ENCODE results near the gene FARP2. TPM values are rescaled to one million over a fixed set of nuclear protein-coding genes. Genes with fewer than 3 reads are reported as not detected.

The FARP2 gene
- total and polyA plus RNA-seq, 11 donors = 7.9 to 31.8 (median 20.1) TPM

- TF ChIP-seq POLR2A (IDR thresholded peaks at IDR 0.05) (no peak), CTCF (IDR thresholded peaks at IDR 0.05) (no peak)
- Histone ChIP-seq H3K4me1 (peaks cover 3 to 80% (median 49%) of the 10 kb centered on the region in 12 donors), H3K36me3 (peaks cover 0 to 7% (median 0%) of the 10 kb centered on the region in 9 donors), H3K27me3 (no peaks in the 10 kb centered on the region), H3K4me3 (peak overlapping the region in 5 of 12 donors; percentile 64 to 93 (median 87)), H3K9me3 (no peaks in the 10 kb centered on the region), H3K27ac (peak overlapping the region in 3 of 12 donors; percentile 98 to 100 (median 99))
- no peak for DNase-seq
- WGBS, 4 donors = 79 to 92% (median 86%) methylated on average over 8 of the region's 8 CpGs
- no peak for ATAC-seq
- intact Hi-C loops (cut with DNase I) = loop anchor here in 2 of 10 donors (2.0 kb wide), 3 partner anchors 39 to 43 kb away; partner anchors contain the start of gene FARP2 (in 1 of the 2)
Measured at GRCh38 chr2:241313543-241314095, 42.5 kb upstream of the FARP2 start.

- H3K4me1 ChIP-seq = peaks cover 3 to 80% (median 50%) of the 10 kb centered on the region in 12 donors
- H3K27me3 ChIP-seq = no peaks in the 10 kb centered on the region
Measured at GRCh38 chr2:241314226-241315092, 41.6 kb upstream of the FARP2 start.

GRCh38 chr2:241315093-241315878 is 40.8 kb upstream of the FARP2 start, which contains the start of gene HDLBP:
Gene HDLBP, minus strand, starts transcription at chr2:241315672. Its CDS starts 48,803 bp downstream, at chr2:241266869.
- 0 to 1% (median 0%) methylated on average over 26 to 73 of the region's 73 CpGs for WGBS, 4 donors
- intact Hi-C loops (cut with DNase I) = loop anchor here in 9 of 10 donors (1.0 to 5.0 kb wide), 8 partner anchors 37 to 43 kb away; partner anchors contain the start of gene FARP2 (in 3 of the 9)
- peak; percentile 100 for DNase-seq
- no peaks in the 10 kb centered on the region for H3K27me3 ChIP-seq
- peak in 1 of 2 donors; percentile 79 for TF ChIP-seq POLR2A (IDR thresholded peaks at IDR 0.05)
- peak in 9 of 12 donors; percentile 4 to 75 (median 49) for TF ChIP-seq CTCF (IDR thresholded peaks at IDR 0.05)
- H3K27ac ChIP-seq = peak within 1 kb of the TSS; percentile 92 to 100 (median 99)
- peaks cover 0 to 7% (median 0%) of the 10 kb centered on the region in 9 donors for H3K36me3 ChIP-seq
- no peaks in the 10 kb centered on the region for H3K9me3 ChIP-seq
- H3K4me3 ChIP-seq = peak within 1 kb of the TSS; percentile 64 to 93 (median 82)
- peak; percentile 92 to 95 (median 94) for ATAC-seq
- peaks cover 4 to 80% (median 53%) of the 10 kb centered on the region in 12 donors for H3K4me1 ChIP-seq

More at GRCh38 chr2:241314226-241315092, 41.6 kb upstream of the FARP2 start:
- Histone ChIP-seq H3K4me3 (peak overlapping the region; percentile 49 to 93 (median 82)), H3K9me3 (no peaks in the 10 kb centered on the region), H3K27ac (peak overlapping the region; percentile 92 to 100 (median 99)), H3K36me3 (peaks cover 0 to 7% (median 0%) of the 10 kb centered on the region in 9 donors)
- DNase-seq (no peak), ATAC-seq (no peak)
- TF ChIP-seq POLR2A (IDR thresholded peaks at IDR 0.05) (no peak), CTCF (IDR thresholded peaks at IDR 0.05) (no peak)
- WGBS, 4 donors = 6 to 14% (median 10%) methylated on average over 19 to 38 of the region's 38 CpGs
- intact Hi-C loops (cut with DNase I) = loop anchor here in 9 of 10 donors (1.0 to 5.0 kb wide), 8 partner anchors 38 to 43 kb away; partner anchors contain the start of gene FARP2 (in 3 of the 9)

All from heart left ventricle (tissue), 16 donors.